Smooth muscle cell (in vitro differentiated cells): Measurements from ENCODE around the gene ADAMTS10. TPM values are rescaled to one million over a fixed set of nuclear protein-coding genes. Genes with fewer than 3 reads are reported as not detected.
"Not testable (repeated sequence)": the region's sequence is repeated elsewhere in the genome, so short reads cannot be mapped to it uniquely, and the experiment has no call there.

ENCODE experiments used
- DNase-seq: peaks from one replicate; lab custom pipeline; 2025; ENCODE audit not compliant: unreplicated experiment; lab: John Stamatoyannopoulos, UW
- H2AFZ ChIP-seq: fragments of 200-600 bp; sonication (generic); 2 replicates; pipeline ENCODE4 v1.6.0; 2016; ENCODE audit warnings: antibody characterized with exemption, low read depth, mild to moderate bottlenecking
- H3F3A ChIP-seq: fragments of 200-600 bp; sonication (generic); 2 replicates; pipeline ENCODE4 v1.6.0; 2017; ENCODE audit warnings: antibody characterized with exemption, low read depth
- H3K27ac ChIP-seq: fragments of 200-600 bp; sonication (generic); 2 replicates; pipeline ENCODE4 v1.5.1; 2016; ENCODE audit warnings: low read depth, mild to moderate bottlenecking
- H3K27me3 ChIP-seq: fragments of 200-600 bp; sonication (generic); 2 replicates; pipeline ENCODE4 v1.6.1; 2016; ENCODE audit warnings: low read depth, mild to moderate bottlenecking
- H3K36me3 ChIP-seq: fragments of 200-600 bp; sonication (generic); 2 replicates; pipeline ENCODE4 v1.5.1; 2016; ENCODE audit warnings: low read depth
- H3K4me1 ChIP-seq: fragments of 200-600 bp; sonication (generic); 2 replicates; pipeline ENCODE4 v1.5.1; 2016; ENCODE audit warnings: low read depth
- H3K4me2 ChIP-seq: fragments of 200-600 bp; sonication (generic); 2 replicates; pipeline ENCODE4 v1.6.0; 2016; ENCODE audit warnings: mild to moderate bottlenecking
- H3K4me3 ChIP-seq: fragments of 200-600 bp; sonication (generic); 2 replicates; pipeline ENCODE4 v1.5.1; 2016; ENCODE audit warnings: mild to moderate bottlenecking
- H3K79me2 ChIP-seq: fragments of 200-600 bp; sonication (generic); 2 replicates; pipeline ENCODE4 v1.6.0; 2016; ENCODE audit warnings: low read depth, mild to moderate bottlenecking
- H3K9ac ChIP-seq: fragments of 200-600 bp; sonication (generic); 2 replicates; pipeline ENCODE4 v1.6.0; 2016; ENCODE audit warnings: low read depth
- H3K9me3 ChIP-seq: fragments of 200-600 bp; sonication (generic); replicated peaks from 2 replicates; pipeline ENCODE4 v1.5.1; 2016; ENCODE audit warnings: low read depth
- H4K20me1 ChIP-seq: fragments of 200-600 bp; sonication (generic); 2 replicates; pipeline ENCODE4 v1.6.0; 2016; ENCODE audit warnings: low read depth
- CTCF ChIP-seq: fragments of 200-600 bp; sonication (generic); IDR thresholded peaks from 2 replicates; pipeline ENCODE4 v1.5.1; 2017; ENCODE audit warnings: borderline replicate concordance, mild to moderate bottlenecking, antibody characterized with exemption; ENCODE audit not compliant: insufficient read depth, poor library complexity, severe bottlenecking
- WGBS: methylation state at CpG from one replicate; pipeline ENCODE4 v1.1.7; 2016; ENCODE audit warnings: low lambda C conversion rate; 5-methylcytosine and 5-hydroxymethylcytosine counted together
- polyA plus RNA-seq: library from polyadenylated mRNA; unstranded; fragments of >200 nt; fragmentation: Nextera tagmentation; extraction: Ambion mirVana; gene quantifications from 2 replicates; pipeline ENCODE4 v1.2.1, GENCODE V29; 2016
- total RNA-seq: library from RNA; depleted of rRNA; stranded (reverse); fragments of >200 nt; gene quantifications from 2 replicates; pipeline ENCODE4 v1.2.3, GENCODE V29; 2014

Gene ADAMTS10
- total and polyA plus RNA-seq, 2 experiments from 2014 or later = 13.1 to 14.1 TPM

GRCh38 chr19:8561075-8561764, 49.3 kb downstream of the ADAMTS10 start:
- Histone ChIP-seq H2AFZ (no peak overlapping the region), H3K4me2 (no peak overlapping the region), H3K4me1 (no peaks in the 10 kb centered on the region), H3K9ac (no peak overlapping the region), H3K9me3 (no peaks in the 10 kb centered on the region), H3K4me3 (no peak overlapping the region), H3K27ac (no peak overlapping the region), H3K27me3 (no peaks in the 10 kb centered on the region), H3K79me2 (no peaks in the 10 kb centered on the region), H3F3A (no peaks in the 10 kb centered on the region), H3K36me3 (no peaks in the 10 kb centered on the region), H4K20me1 (no peaks in the 10 kb centered on the region)
- TF ChIP-seq CTCF = no peak
- DNase-seq = no peak
- 100% methylated on average over 1 of the region's 2 CpGs for WGBS

- no peak overlapping the region for H3K4me2 ChIP-seq
- no peaks in the 10 kb centered on the region for H3K4me1 ChIP-seq
- H3K79me2 ChIP-seq = no peaks in the 10 kb centered on the region
- H4K20me1 ChIP-seq = no peaks in the 10 kb centered on the region
- no peak overlapping the region for H2AFZ ChIP-seq
- H3F3A ChIP-seq = no peaks in the 10 kb centered on the region
- TF ChIP-seq CTCF = no peak
- no peaks in the 10 kb centered on the region for H3K27me3 ChIP-seq
- no peak overlapping the region for H3K4me3 ChIP-seq
- DNase-seq = no peak
- no peaks in the 10 kb centered on the region for H3K9me3 ChIP-seq
- H3K36me3 ChIP-seq = no peaks in the 10 kb centered on the region
- 79% methylated on average over 2 of the region's 2 CpGs for WGBS
- H3K9ac ChIP-seq = no peak overlapping the region
- H3K27ac ChIP-seq = no peak overlapping the region
These were observed 52.2 kb downstream of the ADAMTS10 start for GRCh38 chr19:8558325-8558724.

- Histone ChIP-seq H3K4me1 (no peaks in the 10 kb centered on the region), H3K27me3 (no peaks in the 10 kb centered on the region), H3K36me3 (no peaks in the 10 kb centered on the region), H3F3A (no peaks in the 10 kb centered on the region), H2AFZ (no peak overlapping the region), H4K20me1 (no peaks in the 10 kb centered on the region), H3K27ac (no peak overlapping the region), H3K9me3 (no peaks in the 10 kb centered on the region), H3K79me2 (no peaks in the 10 kb centered on the region), H3K4me3 (no peak overlapping the region), H3K4me2 (no peak overlapping the region), H3K9ac (no peak overlapping the region)
- TF ChIP-seq CTCF = no peak
- DNase-seq = no peak
- WGBS = 87% methylated on average over 5 of the region's 6 CpGs
These were observed 52.8 kb downstream of the ADAMTS10 start for GRCh38 chr19:8557642-8558238.

- H3K9ac ChIP-seq, H2AFZ ChIP-seq, H3K9me3 ChIP-seq, DNase-seq, H3K27ac ChIP-seq, H3K27me3 ChIP-seq, H3K4me1 ChIP-seq, H3K4me2 ChIP-seq, H3K4me3 ChIP-seq, H3F3A ChIP-seq, H3K36me3 ChIP-seq, H3K79me2 ChIP-seq, H4K20me1 ChIP-seq: not testable (repeated sequence)
- WGBS = 98% methylated on average over 6 of the region's 7 CpGs
These were observed 56.8 kb downstream of the ADAMTS10 start for GRCh38 chr19:8553729-8554128.
